ENCODE results near the gene ARRB1. TPM values are rescaled to one million over a fixed set of nuclear protein-coding genes. Genes with fewer than 3 reads are reported as not detected.

Gene ARRB1
- total and polyA plus RNA-seq, 2 of the 13 experiments (the other 11 are each of a cell fraction or from before 2014, with no cell fraction given) = 22.5 to 35.7 TPM

DNA sequence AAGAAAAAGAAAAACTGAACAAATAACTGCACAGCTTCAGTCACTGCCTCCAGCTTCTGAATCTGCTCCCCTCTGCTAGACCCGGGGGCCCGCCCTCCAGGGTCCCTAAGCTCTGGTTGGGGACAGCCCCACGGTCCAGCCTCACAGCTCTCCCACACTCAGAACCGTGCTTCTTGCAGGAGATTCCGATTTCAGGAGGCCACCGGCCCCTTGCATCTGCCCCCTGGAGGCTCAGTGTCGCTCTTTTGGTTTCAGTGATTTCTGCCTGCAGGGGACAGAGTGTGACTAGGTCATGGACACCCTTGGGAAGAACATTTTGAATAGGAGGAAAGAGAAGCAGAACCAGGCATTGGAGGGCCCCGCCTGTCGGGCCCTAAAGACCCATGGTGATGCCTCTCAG lies 24.7 kb upstream of the ARRB1 start:
- peak overlapping the region in 2 of 3 experiments; percentile 23 to 42; a peak in 3 of 6 replicates for H3K4me3 ChIP-seq (replicated peaks in 1 of 3; ENCODE audit: insufficient read depth in 1 of 3, low read depth in 2 of 3, low read length in 3 of 3)
- intact Hi-C loops (cut with micrococcal nuclease; ENCODE audit: unreplicated experiment) = no loop called here
- no peak overlapping the region for H2AFZ ChIP-seq (ENCODE audit: low read length)
- DNase-seq (ENCODE audit: low spot score) = no peak
- 1% methylated on average over 9 of the region's 9 CpGs for WGBS (ENCODE audit: low lambda C conversion rate)
- no TSS peak for BruUV-seq (replicated peaks)
- no peak overlapping the region for H3K9ac ChIP-seq (ENCODE audit: insufficient read depth, low read depth, low read length)
- H3K36me3 ChIP-seq (replicated peaks in 1 of 2; ENCODE audit: control insufficient read depth in 1 of 2, insufficient read depth in 2 of 2, low read length in 2 of 2) = no peaks in the 10 kb centered on the region
- peaks cover 73% of the 10 kb centered on the region for H3K4me1 ChIP-seq (ENCODE audit: insufficient read depth, low read length)
- no peak for FAIRE-seq
- H3K9me3 ChIP-seq (ENCODE audit: low read length) = no peaks in the 10 kb centered on the region
- H3K27me3 ChIP-seq (ENCODE audit: control insufficient read depth in 1 of 2, insufficient read depth in 2 of 2, low read length in 2 of 2) = peaks cover 7 to 26% of the 10 kb centered on the region in 2 experiments
- ChIA-PET CTCF (ENCODE audit: low intra/inter-chr PET ratio, low total read pairs) (interaction anchor here (0.9 to 1.6 kb wide), 3 partner anchors 9 to 96 kb away, joined by 3 to 6 read pairs (median 3); no protein-coding TSS in a partner anchor), POLR2A (interaction anchor here (1.0 kb wide), 1 partner anchor 24 kb away, joined by 3 read pairs; no protein-coding TSS in a partner anchor)
- H3K79me2 ChIP-seq (ENCODE audit: insufficient read depth, low read length) = no peaks in the 10 kb centered on the region
- H3K4me2 ChIP-seq (ENCODE audit: low read depth, low read length) = peak overlapping the region; percentile 65
- in situ Hi-C loops (cut with HindIII; ENCODE audit: extremely low pct_ligation_motif_present, low pct_unique_long_range_greater_than_20kb) = no loop called here
- peak; percentile 61 for ATAC-seq
- peaks cover 4% of the 10 kb centered on the region; the same call in 1 of the 2 replicates for H4K20me1 ChIP-seq (ENCODE audit: insufficient read depth, low read length)
- H3K27ac ChIP-seq (ENCODE audit: extremely low read length, insufficient read depth, low read length) = no peak overlapping the region
- TF ChIP-seq KDM4B (CRISPR knock-in tag; IDR thresholded peaks at IDR 0.05) = no peak
- no peak for TF ChIP-seq SOX6 (IDR thresholded peaks at IDR 0.05)
- TF ChIP-seq SOX6 (CRISPR knock-in tag; IDR thresholded peaks at IDR 0.05) = no peak
- 0 out of 2 replicates have a peak, but pooled peaks have one; percentile 47 for TF ChIP-seq ZNF501 (CRISPR knock-in tag; IDR thresholded peaks at IDR 0.05)
- TF ChIP-seq MED1 (CRISPR knock-in tag; IDR thresholded peaks at IDR 0.05) = 0 out of 2 replicates have a peak, but pooled peaks have one; percentile 27
- TF ChIP-seq, protein P1, sequence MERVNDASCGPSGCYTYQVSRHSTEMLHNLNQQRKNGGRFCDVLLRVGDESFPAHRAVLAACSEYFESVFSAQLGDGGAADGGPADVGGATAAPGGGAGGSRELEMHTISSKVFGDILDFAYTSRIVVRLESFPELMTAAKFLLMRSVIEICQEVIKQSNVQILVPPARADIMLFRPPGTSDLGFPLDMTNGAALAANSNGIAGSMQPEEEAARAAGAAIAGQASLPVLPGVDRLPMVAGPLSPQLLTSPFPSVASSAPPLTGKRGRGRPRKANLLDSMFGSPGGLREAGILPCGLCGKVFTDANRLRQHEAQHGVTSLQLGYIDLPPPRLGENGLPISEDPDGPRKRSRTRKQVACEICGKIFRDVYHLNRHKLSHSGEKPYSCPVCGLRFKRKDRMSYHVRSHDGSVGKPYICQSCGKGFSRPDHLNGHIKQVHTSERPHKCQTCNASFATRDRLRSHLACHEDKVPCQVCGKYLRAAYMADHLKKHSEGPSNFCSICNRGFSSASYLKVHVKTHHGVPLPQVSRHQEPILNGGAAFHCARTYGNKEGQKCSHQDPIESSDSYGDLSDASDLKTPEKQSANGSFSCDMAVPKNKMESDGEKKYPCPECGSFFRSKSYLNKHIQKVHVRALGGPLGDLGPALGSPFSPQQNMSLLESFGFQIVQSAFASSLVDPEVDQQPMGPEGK (CRISPR knock-in tag; IDR thresholded peaks at IDR 0.05) = 0 out of 2 replicates have a peak, but pooled peaks have one; percentile 7
- 0 out of 2 replicates have a peak, but pooled peaks have one; percentile 40 for TF ChIP-seq GFI1 (CRISPR knock-in tag; IDR thresholded peaks at IDR 0.05; ENCODE audit: borderline replicate concordance)
- TF ChIP-seq STAG1 (CRISPR knock-in tag; IDR thresholded peaks at IDR 0.05) = peak; percentile 41
- TF ChIP-seq ADNP (CRISPR knock-in tag; IDR thresholded peaks at IDR 0.05) = 0 out of 2 replicates have a peak, but pooled peaks have one; percentile 16
- 0 out of 2 replicates have a peak, but pooled peaks have one; percentile 12 for TF ChIP-seq RAD21 (CRISPR knock-in tag; IDR thresholded peaks at IDR 0.05)
- TF ChIP-seq, protein P2, sequence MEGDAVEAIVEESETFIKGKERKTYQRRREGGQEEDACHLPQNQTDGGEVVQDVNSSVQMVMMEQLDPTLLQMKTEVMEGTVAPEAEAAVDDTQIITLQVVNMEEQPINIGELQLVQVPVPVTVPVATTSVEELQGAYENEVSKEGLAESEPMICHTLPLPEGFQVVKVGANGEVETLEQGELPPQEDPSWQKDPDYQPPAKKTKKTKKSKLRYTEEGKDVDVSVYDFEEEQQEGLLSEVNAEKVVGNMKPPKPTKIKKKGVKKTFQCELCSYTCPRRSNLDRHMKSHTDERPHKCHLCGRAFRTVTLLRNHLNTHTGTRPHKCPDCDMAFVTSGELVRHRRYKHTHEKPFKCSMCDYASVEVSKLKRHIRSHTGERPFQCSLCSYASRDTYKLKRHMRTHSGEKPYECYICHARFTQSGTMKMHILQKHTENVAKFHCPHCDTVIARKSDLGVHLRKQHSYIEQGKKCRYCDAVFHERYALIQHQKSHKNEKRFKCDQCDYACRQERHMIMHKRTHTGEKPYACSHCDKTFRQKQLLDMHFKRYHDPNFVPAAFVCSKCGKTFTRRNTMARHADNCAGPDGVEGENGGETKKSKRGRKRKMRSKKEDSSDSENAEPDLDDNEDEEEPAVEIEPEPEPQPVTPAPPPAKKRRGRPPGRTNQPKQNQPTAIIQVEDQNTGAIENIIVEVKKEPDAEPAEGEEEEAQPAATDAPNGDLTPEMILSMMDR (CRISPR knock-in tag; IDR thresholded peaks at IDR 0.05) = peak; percentile 43
- TF ChIP-seq SMARCC2 (IDR thresholded peaks at IDR 0.05) = no peak
- peak; percentile 32 for TF ChIP-seq XRCC5 (optimal IDR thresholded peaks at IDR 0.05; ENCODE audit: low read length)
- TF ChIP-seq KAT8 (CRISPR knock-in tag; IDR thresholded peaks at IDR 0.05) = no peak
